ENCODE results near the gene LMTK3. TPM values are rescaled to one million over a fixed set of nuclear protein-coding genes. Genes with fewer than 3 reads are reported as not detected.
"Not testable (repeated sequence)": the region's sequence is repeated elsewhere in the genome, so short reads cannot be mapped to it uniquely, and the experiment has no call there.

The LMTK3 gene
- total RNA-seq, 1 donor from 2014 or later, result not detected

DNA sequence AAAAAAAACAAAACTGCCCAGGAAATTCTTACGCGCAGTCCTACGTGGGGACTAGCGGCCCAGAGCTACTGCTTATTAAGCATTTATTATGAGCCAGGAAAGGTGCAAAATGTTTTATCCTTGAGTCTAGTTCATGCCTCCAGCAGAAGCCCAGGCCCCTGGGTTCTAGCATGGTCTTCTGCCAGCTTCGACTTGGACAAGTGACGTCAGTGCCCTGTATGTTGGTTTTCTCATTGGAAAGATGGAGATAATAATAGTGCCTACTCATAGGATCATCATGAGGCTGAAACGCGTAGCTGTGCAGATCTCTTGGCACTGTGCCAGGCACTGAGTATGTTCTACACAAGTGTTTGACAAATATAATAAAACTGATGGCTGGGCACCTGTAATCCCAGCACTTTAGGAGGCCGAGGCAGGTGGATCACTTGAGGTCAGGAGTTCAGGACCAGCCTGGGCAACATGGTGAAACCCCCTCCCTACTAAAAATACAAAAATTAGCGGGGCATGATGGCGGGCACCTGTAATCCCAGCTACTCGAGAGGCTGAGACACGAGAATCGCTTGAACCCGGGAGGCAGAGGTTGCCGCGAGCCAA is 28.0 kb upstream of the LMTK3 start:
- DNase-seq (ENCODE audit: low spot score), result peak; percentile 58

DNA sequence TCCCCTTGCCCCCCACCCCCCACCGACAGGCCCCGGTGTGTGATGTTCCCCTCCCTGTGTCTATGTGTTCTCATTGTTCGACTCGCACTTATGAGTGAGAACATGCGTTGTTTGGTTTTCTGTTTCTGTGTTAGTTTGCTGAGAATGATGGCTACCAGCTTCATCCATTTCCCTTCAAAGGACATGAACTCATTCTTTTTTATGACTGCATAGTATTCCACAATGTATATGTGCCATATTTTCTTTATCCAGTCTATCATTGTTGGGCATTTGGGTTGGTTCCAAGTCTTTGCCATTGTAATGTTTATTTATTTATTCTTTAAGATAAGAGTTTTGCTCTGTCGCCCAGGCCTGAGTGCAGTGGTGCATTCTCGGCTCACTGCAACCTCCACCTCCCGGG is 26.4 kb upstream of the LMTK3 start:
- not testable (repeated sequence) for DNase-seq (ENCODE audit: low spot score)

DNA sequence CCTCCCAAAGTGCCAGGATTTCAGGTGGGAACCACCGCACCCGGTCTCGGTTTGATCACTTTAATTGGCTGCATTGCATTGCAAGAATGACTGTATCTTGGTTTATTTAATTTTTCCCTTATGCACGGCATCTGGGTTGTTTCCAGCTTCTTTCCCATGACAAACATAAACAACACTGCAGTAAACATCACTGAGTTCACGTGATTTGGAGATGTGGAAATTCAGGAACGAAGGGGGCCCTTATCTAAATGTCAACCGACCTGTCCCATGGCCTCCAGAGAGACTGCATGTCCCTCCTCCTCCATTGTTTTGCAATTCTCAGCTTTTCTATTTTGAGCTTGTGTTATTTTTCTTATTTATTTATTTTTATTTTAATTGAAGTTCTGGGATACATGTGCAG is 25.9 kb upstream of the LMTK3 start:
- DNase-seq (ENCODE audit: low spot score), result no peak

DNA sequence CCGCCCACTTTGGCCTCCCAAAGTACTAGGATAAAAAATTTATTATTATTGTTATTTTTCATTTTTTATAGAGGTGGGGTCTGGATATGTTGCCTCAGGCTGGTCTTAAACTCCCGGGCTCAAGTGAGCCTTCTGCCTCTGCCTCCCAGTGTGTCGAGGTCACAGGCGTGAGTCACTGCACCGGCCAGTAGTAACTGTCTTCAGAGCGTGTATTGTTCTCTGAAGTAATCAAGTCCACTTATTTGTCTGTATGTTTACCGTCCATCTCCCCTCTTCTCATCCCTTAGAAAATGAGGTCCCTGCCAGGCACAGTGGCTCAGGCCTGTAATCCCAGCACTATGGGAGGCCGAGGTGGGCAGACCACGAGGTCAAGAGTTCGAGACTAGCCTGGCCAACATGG is 22.1 kb upstream of the LMTK3 start:
- DNase-seq (ENCODE audit: low spot score), result no peak

DNA sequence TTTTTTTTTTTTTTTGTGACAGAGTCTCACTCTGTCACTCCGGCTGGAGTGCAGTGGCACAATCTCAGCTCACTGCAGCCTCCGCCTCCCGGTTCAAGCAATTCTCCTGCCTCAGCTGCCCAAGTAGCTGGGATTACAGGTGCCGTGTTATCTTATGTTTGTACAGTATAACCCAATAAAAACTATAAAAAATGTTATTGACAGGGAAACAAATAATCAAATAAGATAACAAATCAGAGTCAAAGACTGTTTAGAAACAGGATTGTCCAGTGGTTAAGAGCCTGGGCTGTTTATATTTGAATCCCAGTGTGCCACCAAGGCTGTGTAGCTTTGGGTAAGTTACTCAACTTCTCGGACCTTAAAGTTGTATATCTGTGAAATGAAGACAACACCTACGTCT is 19.1 kb upstream of the LMTK3 start:
- DNase-seq (ENCODE audit: low spot score), result no peak

DNA sequence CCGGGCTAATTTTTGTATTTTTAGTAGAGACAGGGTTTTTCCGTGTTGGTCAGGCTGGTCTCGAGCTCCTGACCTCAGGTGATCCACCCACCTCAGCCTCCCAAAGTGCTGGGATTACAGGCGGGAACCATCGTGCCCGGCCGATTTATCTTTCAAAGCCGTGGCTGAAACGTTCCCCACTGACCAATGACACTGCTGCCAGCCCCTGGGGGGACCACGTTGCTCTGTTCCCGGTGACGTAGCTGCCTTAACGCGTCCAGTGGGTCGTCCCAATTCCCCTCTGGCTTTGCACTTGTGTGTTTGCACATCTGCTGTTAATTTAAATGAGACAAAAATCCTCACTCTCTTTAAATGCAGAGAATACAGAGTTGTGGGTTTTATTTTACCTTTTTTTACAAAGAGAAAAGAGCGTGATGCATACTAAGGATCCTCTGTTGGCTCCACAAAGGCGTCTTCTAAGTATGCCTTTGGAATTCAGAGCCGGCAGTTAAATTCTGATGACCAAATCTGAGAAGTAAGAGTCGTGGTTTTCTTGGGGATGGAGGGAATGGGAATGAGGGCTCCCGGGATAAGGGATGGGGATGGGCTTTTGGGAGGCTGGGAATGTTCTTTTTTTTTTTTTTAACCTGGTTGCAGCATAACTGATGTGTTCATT is 18.6 kb upstream of the LMTK3 start:
- DNase-seq (ENCODE audit: low spot score), result no peak

DNA sequence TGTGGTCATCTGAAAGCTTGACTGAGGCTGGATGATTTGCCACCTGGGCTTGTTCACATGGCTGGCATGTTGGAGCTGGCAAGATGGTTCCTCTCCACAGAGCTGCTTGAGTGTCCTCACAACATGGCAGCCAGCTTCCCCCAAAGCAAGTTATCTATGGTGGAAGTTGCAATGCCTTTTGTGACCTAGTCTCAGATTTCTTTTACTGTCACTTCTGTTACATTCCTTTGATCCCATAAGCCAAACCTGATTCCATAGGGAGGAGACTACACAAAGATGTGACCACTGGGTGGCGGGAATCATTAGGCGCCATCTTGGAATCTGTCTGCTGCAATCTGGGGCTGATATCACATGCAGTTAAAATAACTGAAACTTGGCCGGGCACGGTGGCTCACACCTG is 17.5 kb upstream of the LMTK3 start:
- no peak for DNase-seq (ENCODE audit: low spot score)

DNA sequence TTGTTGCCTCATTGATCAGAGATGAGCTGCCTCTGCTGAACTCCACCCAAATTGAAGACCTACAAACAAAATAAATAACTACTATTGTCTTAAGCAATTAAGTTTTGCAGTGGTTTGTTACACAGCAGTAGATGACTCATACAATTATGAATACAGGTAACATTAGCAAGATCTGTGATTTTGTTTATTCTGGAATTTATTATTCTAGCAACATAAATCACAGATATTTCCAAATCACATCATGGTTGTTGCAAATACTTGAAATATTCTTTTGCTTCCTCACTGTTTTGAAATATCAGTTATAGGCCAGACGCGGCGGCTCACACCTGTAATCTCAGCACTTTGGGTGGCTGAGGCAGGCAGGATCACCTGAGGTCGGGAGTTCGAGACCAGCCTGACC is 13.1 kb upstream of the LMTK3 start:
- DNase-seq (ENCODE audit: low spot score), result no peak

DNA sequence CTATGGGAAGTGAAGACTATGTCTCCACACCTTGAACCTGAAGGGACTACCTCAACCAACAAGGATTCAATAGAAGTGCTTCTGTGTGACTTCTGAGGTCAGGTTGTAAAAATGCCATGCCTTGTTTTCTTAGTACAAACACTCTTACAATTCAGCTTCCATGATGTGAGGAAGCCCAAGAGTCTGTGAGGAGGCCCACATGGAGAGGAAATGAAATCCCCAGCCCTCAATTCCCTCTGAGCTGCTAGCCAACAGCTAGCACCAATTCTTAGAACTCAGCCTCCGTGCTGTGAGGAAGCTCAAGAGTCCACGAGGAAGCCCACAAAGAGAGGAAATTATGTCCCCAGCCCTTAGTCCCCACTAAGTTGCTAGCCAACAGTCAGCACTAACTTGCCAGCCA is 12.6 kb upstream of the LMTK3 start:
- DNase-seq (ENCODE audit: low spot score), result no peak

DNA sequence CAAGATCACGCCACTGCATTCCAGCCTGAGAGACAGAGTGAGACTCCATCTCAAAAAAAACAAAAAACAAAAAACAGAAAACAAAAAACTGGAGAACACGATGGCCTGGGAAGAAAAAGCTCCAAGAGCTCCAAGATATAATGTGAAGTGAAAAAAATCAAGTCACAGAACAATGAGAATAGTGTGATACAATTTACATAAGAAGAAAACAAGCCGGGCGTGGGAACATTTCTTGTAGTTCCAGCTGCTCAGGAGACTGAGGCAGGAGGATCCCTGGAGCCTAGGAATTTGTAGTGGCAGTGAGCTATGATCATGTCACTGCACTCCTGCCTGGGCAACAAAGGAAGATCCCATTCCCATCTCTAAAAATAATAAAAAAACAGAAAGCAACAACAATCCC is 8.5 kb upstream of the LMTK3 start:
- DNase-seq (ENCODE audit: low spot score), result no peak

DNA sequence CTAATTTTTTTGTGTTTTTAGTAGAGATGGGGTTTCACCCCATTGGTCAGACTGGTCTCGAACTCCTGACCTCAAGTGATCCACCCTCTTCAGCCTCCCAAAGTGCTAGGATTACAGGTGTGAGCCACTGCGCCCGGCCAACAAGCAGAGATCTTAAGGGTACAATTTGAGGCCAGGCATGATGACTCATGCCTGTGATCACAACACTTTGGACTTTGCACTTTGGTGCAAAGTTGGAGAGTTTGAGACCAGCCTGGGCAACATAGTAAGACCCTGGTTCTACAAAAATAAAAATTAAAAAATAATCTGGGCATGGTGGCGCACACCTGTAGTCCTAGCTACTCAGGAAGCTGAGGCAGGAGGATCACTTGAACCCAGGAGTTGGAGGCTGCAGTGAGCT is 7.8 kb upstream of the LMTK3 start:
- DNase-seq (ENCODE audit: low spot score), result not testable (repeated sequence)

DNA sequence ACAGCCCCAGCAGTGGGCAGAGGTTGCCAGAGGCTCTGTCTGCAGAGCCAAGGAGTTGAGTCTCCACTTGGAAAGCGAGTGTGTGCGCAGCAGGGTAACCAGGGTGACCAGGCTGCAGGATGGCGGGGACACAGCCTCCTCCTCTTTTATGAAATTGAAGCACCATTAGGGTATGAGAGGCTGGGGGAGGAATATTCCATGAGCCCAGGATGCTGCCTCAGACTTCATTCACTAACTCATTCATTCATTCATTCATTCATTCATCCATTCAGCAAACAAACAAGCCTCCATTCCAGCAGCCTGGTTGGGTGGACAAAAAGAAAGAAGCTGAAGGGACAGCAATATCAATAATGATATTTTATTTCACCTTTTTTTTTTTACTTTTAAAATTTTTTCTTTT is 6.6 kb upstream of the LMTK3 start:
- DNase-seq (ENCODE audit: low spot score), result no peak

DNA sequence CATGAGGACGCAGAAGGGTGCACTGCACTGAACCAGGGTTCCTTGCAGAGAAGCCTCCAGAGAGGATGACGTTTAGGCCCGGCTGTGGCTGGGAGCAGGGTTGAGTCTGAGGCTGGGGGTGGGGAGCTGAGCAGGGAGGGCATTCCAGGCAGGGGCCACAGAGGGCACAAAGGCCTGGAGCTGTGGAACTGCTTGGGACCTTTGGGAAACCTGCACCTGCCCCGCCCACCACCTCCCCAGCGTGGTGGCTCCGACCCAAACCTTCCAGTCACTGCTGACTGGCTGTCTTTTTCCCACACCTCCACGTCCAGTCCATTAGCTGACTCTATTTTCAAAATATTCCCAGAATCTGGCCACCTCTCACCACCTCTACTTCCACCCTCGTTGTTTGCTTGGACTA is 4.9 kb upstream of the LMTK3 start:
- no peak for DNase-seq (ENCODE audit: low spot score)

DNA sequence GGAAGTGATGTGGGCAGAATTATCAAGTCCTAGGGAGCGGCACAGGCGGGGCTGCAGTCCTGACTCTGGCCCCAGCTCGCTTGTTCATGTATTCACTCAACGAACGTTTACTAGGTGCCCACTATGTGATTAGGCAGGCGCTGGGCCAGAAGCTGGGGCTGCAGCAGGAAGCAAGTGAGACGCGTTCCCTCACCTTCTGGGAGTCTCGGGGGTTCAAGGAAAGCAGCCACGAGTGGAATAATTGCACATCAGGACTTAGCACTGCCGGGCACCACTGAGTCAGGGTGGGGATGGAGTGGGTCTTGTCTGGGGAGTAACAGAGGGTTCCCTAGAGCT is 2.5 kb upstream of the LMTK3 start:
- DNase-seq (ENCODE audit: low spot score), result no peak

DNA sequence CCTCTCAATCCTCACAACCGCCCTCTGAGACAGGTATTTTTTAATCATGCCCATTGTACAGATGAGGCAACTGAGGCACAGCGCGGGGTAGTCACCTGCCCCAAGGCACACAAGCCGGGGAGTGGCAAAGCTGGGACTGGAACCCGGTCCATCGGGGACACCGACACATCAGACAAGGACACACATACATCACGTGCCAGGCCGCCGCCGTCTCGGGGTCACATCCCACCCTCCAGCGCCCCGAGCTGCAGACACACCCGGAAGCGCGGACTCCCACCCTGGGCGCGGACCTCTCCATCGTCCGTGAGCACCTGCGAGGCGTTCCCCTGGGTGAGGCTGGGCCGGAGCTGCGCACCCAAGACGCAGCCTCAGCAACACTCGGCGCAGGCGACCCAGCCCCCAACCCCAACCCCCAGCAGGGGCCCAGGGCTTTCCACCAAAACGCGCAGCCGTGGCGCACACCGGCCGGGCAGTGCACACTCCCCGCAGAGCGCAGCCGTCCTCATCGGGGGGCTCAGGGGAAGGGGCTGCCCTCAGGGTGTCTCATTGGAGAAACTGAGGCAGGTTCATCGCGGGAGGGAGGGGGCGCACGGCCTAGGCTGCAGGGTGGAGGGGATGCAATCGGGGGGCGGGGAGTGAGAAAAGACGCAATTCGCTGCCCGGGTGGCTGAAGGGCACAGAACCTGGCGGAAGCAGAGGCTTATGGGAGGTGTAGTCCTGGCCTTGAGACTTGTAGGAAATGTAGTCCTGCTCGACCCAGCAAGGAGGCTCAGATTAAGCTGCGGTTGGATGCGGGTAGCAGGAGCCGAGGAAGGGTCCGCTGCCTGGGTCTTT is 1.9 kb upstream of the LMTK3 start:
- peak; percentile 71 for DNase-seq (ENCODE audit: low spot score)

DNA sequence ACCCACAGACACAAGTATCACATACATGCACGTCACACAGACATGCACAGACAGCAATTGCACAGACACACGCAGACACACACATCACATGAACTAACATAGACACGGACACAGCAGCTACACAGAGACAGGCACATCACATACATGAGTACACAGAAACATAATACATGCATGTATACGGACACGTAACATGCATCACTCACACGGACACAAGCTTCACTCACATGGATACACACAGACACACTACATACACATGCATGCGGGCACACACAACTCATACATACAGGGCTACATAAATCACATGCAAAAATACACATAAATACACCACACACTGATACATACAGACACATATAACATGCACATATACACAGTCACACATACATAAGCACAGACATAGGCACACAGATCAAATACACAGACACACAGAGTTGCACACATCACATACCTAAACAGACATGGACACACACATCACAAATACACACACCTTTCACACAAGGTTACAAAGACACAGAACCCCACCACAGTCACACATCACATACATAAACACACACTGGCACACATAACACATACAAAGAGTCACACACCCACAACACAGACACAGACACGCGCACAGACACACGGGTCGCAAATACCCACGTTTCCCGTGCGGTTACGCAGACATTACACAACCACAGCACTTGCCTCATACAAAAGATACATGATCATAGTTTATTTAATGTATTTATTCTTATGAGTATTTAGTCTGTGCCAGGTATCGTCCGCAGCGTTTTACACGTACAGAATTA is 1.1 kb upstream of the LMTK3 start:
- no peak for DNase-seq (ENCODE audit: low spot score)

DNA sequence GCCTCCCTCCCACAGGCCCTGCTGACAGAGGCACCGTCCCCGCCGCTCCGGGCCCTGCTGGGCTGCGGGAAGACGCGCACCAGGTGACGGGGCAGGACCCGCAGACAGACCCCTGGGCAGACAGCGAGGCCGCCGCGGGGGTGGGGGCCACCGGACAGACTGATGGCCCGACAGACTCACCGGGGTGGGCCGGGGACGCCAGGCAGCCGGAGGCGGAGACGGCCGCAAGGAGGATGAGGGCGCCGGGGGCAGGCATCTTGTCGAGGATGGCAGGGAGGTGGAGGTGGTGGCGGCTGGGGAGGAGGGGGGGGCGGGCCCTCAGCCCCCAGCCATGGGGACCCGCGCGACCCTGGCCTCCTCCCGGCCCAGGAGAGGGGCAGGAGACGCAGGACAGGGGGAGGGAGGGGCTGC is 309 bp downstream of the LMTK3 start:
- DNase-seq (ENCODE audit: low spot score), result no peak

DNA sequence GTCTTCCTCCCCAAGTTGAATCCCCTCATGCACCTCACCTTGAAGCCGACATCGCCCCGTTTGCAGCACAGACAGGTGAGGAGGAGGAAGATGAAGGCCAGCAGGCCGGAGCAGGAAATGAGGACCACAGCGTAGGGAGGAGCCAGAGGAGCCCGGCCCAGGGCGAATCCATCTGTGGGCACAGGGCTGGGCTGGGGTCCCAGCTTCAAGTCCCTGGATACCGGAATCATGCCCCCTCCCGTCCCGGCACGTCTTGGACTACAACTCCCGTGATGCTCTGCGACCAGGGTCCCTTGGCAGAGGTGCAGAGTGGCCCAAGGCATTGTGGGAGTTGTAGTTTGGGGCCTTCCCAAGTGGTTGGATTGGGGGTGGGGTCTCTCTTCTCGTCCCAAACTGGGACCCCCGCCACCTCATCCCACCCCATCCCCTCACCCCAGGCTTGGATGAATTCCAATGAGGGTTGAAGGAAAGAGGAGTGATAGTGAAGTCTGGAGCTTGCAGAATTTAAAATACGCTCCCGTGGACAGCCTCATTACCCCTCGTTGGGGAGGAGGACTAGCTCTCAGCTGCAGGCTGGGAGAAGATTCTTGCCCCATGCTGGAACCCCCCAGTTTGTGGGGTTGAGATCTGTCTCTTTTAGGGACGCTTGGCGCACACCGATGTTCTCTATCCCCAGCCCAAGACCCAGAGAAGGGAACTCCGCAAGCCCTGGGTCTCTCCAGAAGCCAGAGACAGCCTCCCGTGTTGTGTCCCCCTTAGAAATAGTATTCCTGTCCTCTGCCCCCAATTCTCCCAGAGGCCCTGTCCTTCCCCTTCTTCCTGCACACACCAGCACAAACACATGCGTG is 990 bp downstream of the LMTK3 start:
- peak; percentile 57 for DNase-seq (ENCODE audit: low spot score)

DNA sequence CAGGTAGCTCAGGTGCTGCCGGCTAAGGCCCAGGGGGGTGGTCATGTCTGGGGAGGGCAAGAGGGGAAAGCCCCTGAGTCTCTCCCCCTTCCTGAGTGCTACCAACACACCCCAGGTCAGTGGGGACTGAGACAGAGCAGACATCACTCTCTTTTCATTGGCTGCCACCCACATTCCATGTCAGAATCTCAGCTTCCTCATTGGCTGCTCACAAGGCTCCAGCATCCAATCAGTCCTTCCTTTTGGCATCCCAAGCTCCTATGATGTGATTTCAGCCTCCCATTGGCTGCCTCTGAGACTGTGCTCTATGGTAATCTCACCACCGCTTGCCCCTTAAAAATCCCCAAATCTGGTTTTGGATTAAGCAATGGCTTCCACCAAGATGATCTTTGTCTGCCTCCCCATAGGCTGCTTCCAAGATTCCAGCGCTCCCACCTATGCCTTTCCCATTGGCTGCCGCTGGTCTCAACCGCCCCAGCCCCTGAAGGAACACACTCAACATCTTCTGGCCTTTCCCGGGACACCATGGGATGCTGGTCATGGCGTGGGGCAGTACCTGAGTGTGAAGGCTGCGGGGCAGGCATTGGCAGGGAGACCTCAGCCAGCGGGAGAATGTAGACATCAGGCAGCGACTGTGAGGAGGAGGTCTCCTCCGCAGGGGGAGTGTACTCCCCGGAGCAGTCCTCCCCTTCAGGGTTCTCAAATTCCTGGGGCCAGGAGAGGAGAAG is 2.0 kb downstream of the LMTK3 start:
- DNase-seq (ENCODE audit: low spot score), result no peak

DNA sequence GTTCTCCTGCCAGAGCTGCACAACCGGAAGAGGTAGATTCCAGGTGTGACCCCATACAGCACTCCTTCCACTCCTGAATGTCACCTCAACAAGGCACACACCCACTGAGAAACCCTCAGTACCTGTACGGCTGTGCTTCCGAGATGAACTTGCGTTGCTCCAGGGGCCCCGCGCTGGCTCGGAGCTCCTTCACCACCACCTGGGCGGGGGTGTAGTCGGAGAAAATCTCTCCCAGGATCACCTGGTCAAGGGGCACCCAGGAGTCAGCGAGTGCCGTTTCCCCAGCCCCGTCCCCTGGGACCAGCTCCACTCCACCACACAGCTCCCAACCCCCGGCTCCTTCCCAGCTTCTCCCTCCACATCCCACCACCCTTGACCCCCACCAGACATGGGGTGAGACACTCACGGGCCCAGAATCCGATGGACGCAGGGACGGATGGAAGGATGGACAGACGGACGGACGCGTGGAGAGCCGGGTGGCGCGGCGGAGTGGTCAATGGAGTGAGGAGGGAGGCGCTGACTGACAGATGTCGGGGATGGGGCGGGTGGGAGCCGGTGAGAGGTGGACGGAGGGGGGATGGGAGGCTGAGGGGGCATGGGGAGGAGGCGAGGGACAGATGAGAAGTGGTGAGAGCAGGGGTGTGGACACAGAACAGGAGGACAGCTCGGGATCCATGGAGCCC is 2.8 kb downstream of the LMTK3 start:
- DNase-seq (ENCODE audit: low spot score), result no peak

All from umbilical cord (tissue), 2 donors.